H9 (cell line): ENCODE results near the gene CDKAL1. TPM values are rescaled to one million over a fixed set of nuclear protein-coding genes. Genes with fewer than 3 reads are reported as not detected.
A peak's percentile ranks its signal among the peaks of the same experiment; 100 is the strongest.

ENCODE experiments used
- DNase-seq: peaks from one replicate; pipeline ENCODE4 v3.0.0-alpha.2; 2017
- H2AFZ ChIP-seq: one replicate; pipeline ENCODE4 v1.6.1; 2013; ENCODE audit warnings: mild to moderate bottlenecking, low read length, control low read depth, moderate library complexity
- H2AK5ac ChIP-seq: 2 replicates; pipeline ENCODE4 v1.6.1; 2013; ENCODE audit warnings: low read length, control low read depth, mixed read lengths; ENCODE audit not compliant: insufficient read length
- H2BK120ac ChIP-seq: one replicate; pipeline ENCODE4 v1.6.1; 2013; ENCODE audit warnings: low read depth, mild to moderate bottlenecking, low read length, control low read depth, inconsistent platforms; ENCODE audit not compliant: poor library complexity, severe bottlenecking
- H2BK12ac ChIP-seq: 2 replicates; pipeline ENCODE4 v1.6.1; 2013; ENCODE audit warnings: low read length, control low read depth, mixed read lengths, low read depth; ENCODE audit not compliant: insufficient read length
- H2BK15ac ChIP-seq: 2 replicates; pipeline ENCODE4 v1.6.1; 2013; ENCODE audit warnings: low read depth, low read length, control low read depth
- H2BK20ac ChIP-seq: one replicate; pipeline ENCODE4 v1.6.1; 2013; ENCODE audit warnings: low read depth, mild to moderate bottlenecking, low read length, control low read depth, inconsistent platforms; ENCODE audit not compliant: poor library complexity, severe bottlenecking
- H2BK5ac ChIP-seq: 2 replicates; pipeline ENCODE4 v1.6.1; 2013; ENCODE audit warnings: low read length, control low read depth, mixed read lengths; ENCODE audit not compliant: insufficient read length
- H3K14ac ChIP-seq: 2 replicates; pipeline ENCODE4 v1.6.1; 2013; ENCODE audit warnings: low read length, control low read depth; ENCODE audit not compliant: insufficient read depth
- H3K18ac ChIP-seq: 2 replicates; pipeline ENCODE4 v1.6.1; 2013; ENCODE audit warnings: low read depth, mild to moderate bottlenecking, mixed read lengths, low read length, control low read depth; ENCODE audit not compliant: insufficient read length
- H3K23ac ChIP-seq: 2 replicates; pipeline ENCODE4 v1.6.1; 2013; ENCODE audit warnings: low read length, control low read depth, mixed read lengths, low read depth; ENCODE audit not compliant: insufficient read length
- H3K23me2 ChIP-seq: 2 replicates; pipeline ENCODE4 v1.6.1; 2013; ENCODE audit warnings: low read depth, mild to moderate bottlenecking, mixed read lengths, low read length, control low read depth; ENCODE audit not compliant: insufficient read length, poor library complexity, severe bottlenecking
- H3K27ac ChIP-seq: 2 replicates; pipeline ENCODE4 v1.5.1; 2013; ENCODE audit warnings: low read length, control low read depth, mixed read lengths, low read depth; ENCODE audit not compliant: insufficient read length
- H3K27me3 ChIP-seq: 2 replicates; pipeline ENCODE4 v1.6.1; 2013; ENCODE audit warnings: low read length, control low read depth, inconsistent platforms; ENCODE audit not compliant: insufficient read depth
- H3K4ac ChIP-seq: 2 replicates; pipeline ENCODE4 v1.6.1; 2013; ENCODE audit warnings: low read depth, mild to moderate bottlenecking, control low read depth, inconsistent platforms, low read length, moderate library complexity
- H3K4me1 ChIP-seq: 2 replicates; pipeline ENCODE4 v1.6.1; 2013; ENCODE audit warnings: low read length, control low read depth, inconsistent platforms; ENCODE audit not compliant: insufficient read depth
- H3K4me2 ChIP-seq: 2 replicates; pipeline ENCODE4 v1.6.1; 2013; ENCODE audit warnings: low read length, control low read depth, mixed read lengths; ENCODE audit not compliant: insufficient read length, insufficient read depth
- H3K56ac ChIP-seq: 2 replicates; pipeline ENCODE4 v1.6.1; 2013; ENCODE audit warnings: low read depth, mild to moderate bottlenecking, mixed read lengths, low read length, control low read depth; ENCODE audit not compliant: insufficient read length
- H3K79me1 ChIP-seq: 2 replicates; pipeline ENCODE4 v1.6.1; 2013; ENCODE audit warnings: low read depth, mild to moderate bottlenecking, moderate library complexity, low read length, control low read depth, inconsistent platforms; ENCODE audit not compliant: insufficient read depth, poor library complexity, severe bottlenecking
- H3K79me2 ChIP-seq: 2 replicates; pipeline ENCODE4 v1.6.1; 2013; ENCODE audit warnings: low read length, control low read depth, inconsistent platforms; ENCODE audit not compliant: insufficient read depth
- H3K9ac ChIP-seq: 2 replicates; pipeline ENCODE4 v1.6.1; 2013; ENCODE audit warnings: low read length, control low read depth, mixed read lengths; ENCODE audit not compliant: insufficient read length; ENCODE audit errors: extremely low read depth
- H3K9me3 ChIP-seq: one replicate; pipeline ENCODE4 v1.6.1; 2013; ENCODE audit warnings: low read depth, low read length, inconsistent platforms; ENCODE audit not compliant: control insufficient read depth
- H3T11ph ChIP-seq: one replicate; pipeline ENCODE4 v1.6.1; 2013; ENCODE audit warnings: mild to moderate bottlenecking, low read length, control low read depth, inconsistent platforms
- H4K20me1 ChIP-seq: one replicate; pipeline ENCODE4 v1.6.1; 2013; ENCODE audit not compliant: control insufficient read depth, insufficient read length, insufficient read depth
- H4K5ac ChIP-seq: 2 replicates; pipeline ENCODE4 v1.6.1; 2013; ENCODE audit warnings: low read depth, mild to moderate bottlenecking, mixed read lengths, low read length, control low read depth; ENCODE audit not compliant: insufficient read length
- H4K8ac ChIP-seq: replicated peaks from 2 replicates; pipeline ENCODE4 v1.6.1; 2013; ENCODE audit warnings: low read length, control low read depth, mixed read lengths, low read depth; ENCODE audit not compliant: insufficient read length
- H4K91ac ChIP-seq: 2 replicates; pipeline ENCODE4 v1.6.1; 2013; ENCODE audit warnings: low read depth, mild to moderate bottlenecking, moderate library complexity, mixed read lengths, low read length, control low read depth; ENCODE audit not compliant: insufficient read length
- H3K27ac Mint-ChIP-seq, 3 experiments: 2 replicates in 2 of 3; 3 replicates in 1 of 3; pipeline ENCODE4 v1.8.0; 2020 to 2021; ENCODE audit warnings: mixed read lengths in 3 of 3, mild to moderate bottlenecking in 1 of 3, moderate library complexity in 1 of 3
- H3K27me3 Mint-ChIP-seq: 2 replicates; pipeline ENCODE4 v1.8.0; 2021; ENCODE audit warnings: low read depth, mild to moderate bottlenecking, moderate library complexity, mixed read lengths
- H3K36me3 Mint-ChIP-seq, 3 experiments: 2 replicates in 2 of 3; 3 replicates in 1 of 3; pipeline ENCODE4 v1.8.0; 2020 to 2021; ENCODE audit warnings: low read depth in 3 of 3, mixed read lengths in 3 of 3; ENCODE audit not compliant: insufficient read depth in 1 of 3
- H3K4me1 Mint-ChIP-seq, 2 experiments: 2 replicates each; pipeline ENCODE4 v1.8.0; 2020; ENCODE audit warnings: mixed read lengths in 2 of 2
- H3K4me3 Mint-ChIP-seq, 2 experiments: 2 replicates in 1 of 2; 3 replicates in 1 of 2; pipeline ENCODE4 v1.8.0; 2020 to 2021; ENCODE audit warnings: mild to moderate bottlenecking in 2 of 2, mixed read lengths in 2 of 2, moderate library complexity in 1 of 2
- H3K9me3 Mint-ChIP-seq, 2 experiments: 2 replicates in 1 of 2; 3 replicates in 1 of 2; pipeline ENCODE4 v1.8.0; 2020; ENCODE audit warnings: mild to moderate bottlenecking in 2 of 2, mixed read lengths in 2 of 2, moderate library complexity in 1 of 2
- WGBS: extraction: QIAGEN DNeasy Blood & Tissue Kit; methylation state at CpG from one replicate; pipeline ENCODE4 v1.1.7; 2013; ENCODE audit warnings: missing lambda C conversion rate, low lambda C conversion rate, mixed read lengths; ENCODE audit not compliant: insufficient read length; ENCODE audit errors: extremely low coverage; 5-methylcytosine and 5-hydroxymethylcytosine counted together
- total RNA-seq: library from RNA; stranded (reverse); gene quantifications from 2 replicates; pipeline ENCODE4 v1.2.1, GENCODE V29; 2021
- TF ChIP-seq, protein P1 (sequence below): fragments of 200-600 bp; sonication (generic); conservative IDR thresholded peaks from 3 replicates; pipeline ENCODE4 v1.8.0; 2021; ENCODE audit warnings: antibody characterized with exemption, mild to moderate bottlenecking

The CDKAL1 gene
- total RNA-seq, 1 experiment from 2014 or later, result 23.0 TPM

DNA sequence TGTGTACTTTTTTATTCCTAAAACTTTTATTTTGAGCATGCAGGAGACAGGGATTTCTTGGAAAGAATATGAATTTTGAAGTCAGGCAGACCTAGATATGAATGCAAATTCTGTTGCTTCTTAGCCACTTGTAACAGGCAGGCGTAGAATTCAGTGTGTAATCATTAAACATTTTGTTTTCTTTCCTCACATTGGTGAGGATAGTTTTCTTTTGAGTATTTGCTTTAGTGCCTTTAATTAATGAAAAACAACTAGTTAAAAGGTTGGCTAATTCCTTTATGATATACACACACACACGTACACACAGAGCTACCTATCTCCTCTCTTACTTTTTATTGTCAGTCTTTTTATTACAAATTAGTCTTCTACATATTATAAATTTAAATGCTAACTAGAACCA, 342.3 kb downstream of the CDKAL1 start:
- Histone ChIP-seq H3K18ac (no peak overlapping the region), H3K9me3 (no peaks in the 10 kb centered on the region), H2AFZ (no peak overlapping the region), H3K79me1 (no peaks in the 10 kb centered on the region), H3K79me2 (no peaks in the 10 kb centered on the region), H3K4me2 (no peak overlapping the region), H3T11ph (no peak overlapping the region), H2BK12ac (no peak overlapping the region), H2BK120ac (no peak overlapping the region), H3K23me2 (no peaks in the 10 kb centered on the region), H4K5ac (no peak overlapping the region), H3K27me3 (no peaks in the 10 kb centered on the region), H3K56ac (no peak overlapping the region), H2BK15ac (no peak overlapping the region), H4K91ac (no peak overlapping the region), H3K4ac (no peak overlapping the region), H2BK5ac (no peak overlapping the region), H2BK20ac (no peak overlapping the region), H2AK5ac (no peak overlapping the region), H3K27ac (no peak overlapping the region), H3K4me1 (peaks cover 17% of the 10 kb centered on the region), H4K8ac (no peak overlapping the region), H3K23ac (no peak overlapping the region), H3K14ac (no peak overlapping the region), H4K20me1 (no peaks in the 10 kb centered on the region), H3K9ac (no peak overlapping the region)
- no peak overlapping the region for H3K4me3 Mint-ChIP-seq
- no peaks in the 10 kb centered on the region for H3K27me3 Mint-ChIP-seq
- H3K4me1 Mint-ChIP-seq, result peaks cover 66% of the 10 kb centered on the region in 2 experiments
- peak overlapping the region in 2 of 3 experiments; percentile 32 to 43; a peak in 3 of 7 replicates for H3K27ac Mint-ChIP-seq
- TF ChIP-seq, protein P1, sequence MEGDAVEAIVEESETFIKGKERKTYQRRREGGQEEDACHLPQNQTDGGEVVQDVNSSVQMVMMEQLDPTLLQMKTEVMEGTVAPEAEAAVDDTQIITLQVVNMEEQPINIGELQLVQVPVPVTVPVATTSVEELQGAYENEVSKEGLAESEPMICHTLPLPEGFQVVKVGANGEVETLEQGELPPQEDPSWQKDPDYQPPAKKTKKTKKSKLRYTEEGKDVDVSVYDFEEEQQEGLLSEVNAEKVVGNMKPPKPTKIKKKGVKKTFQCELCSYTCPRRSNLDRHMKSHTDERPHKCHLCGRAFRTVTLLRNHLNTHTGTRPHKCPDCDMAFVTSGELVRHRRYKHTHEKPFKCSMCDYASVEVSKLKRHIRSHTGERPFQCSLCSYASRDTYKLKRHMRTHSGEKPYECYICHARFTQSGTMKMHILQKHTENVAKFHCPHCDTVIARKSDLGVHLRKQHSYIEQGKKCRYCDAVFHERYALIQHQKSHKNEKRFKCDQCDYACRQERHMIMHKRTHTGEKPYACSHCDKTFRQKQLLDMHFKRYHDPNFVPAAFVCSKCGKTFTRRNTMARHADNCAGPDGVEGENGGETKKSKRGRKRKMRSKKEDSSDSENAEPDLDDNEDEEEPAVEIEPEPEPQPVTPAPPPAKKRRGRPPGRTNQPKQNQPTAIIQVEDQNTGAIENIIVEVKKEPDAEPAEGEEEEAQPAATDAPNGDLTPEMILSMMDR, result no peak
- no peaks in the 10 kb centered on the region for H3K9me3 Mint-ChIP-seq
- no CpG with 5 or more reads among the region's 2 CpGs for whole genome bisulfite sequencing
- no peak for DNase-seq
- no peaks in the 10 kb centered on the region for H3K36me3 Mint-ChIP-seq
